Mucosa of descending colon (tissue), 3 donors: Measurements from ENCODE around the gene PHAF1. TPM values are rescaled to one million over a fixed set of nuclear protein-coding genes. Genes with fewer than 3 reads are reported as not detected.

Source experiments
- ATAC-seq: fragments of 200-7000 bp; cut with Tn5 transposase; one replicate; pipeline ENCODE4 v1.9.1; 2020; ENCODE audit warnings: mild to moderate bottlenecking, moderate library complexity
- DNase-seq, 3 donors: peaks; one replicate each; pipeline ENCODE4 v3.0.0-alpha.2; 2020
- H3K36me3 ChIP-seq: fragments of 200-600 bp; one replicate; pipeline ENCODE4 v1.8.0; 2021; ENCODE audit warnings: low read depth, mild to moderate bottlenecking
- H3K4me1 ChIP-seq: fragments of 200-600 bp; one replicate; pipeline ENCODE4 v1.8.0; 2021; ENCODE audit warnings: low read depth, mild to moderate bottlenecking
- H3K4me3 ChIP-seq: fragments of 200-600 bp; one replicate; pipeline ENCODE4 v1.8.0; 2021; ENCODE audit warnings: mild to moderate bottlenecking
- H3K9me3 ChIP-seq: fragments of 200-600 bp; one replicate; pipeline ENCODE4 v1.8.0; 2021; ENCODE audit warnings: mild to moderate bottlenecking
- intact Hi-C, 2 donors: fragments of 100-400 bp; cut with DNase I in 1 of 2; cut with micrococcal nuclease in 1 of 2; formaldehyde crosslinking; loops; one replicate each; pipeline versions ENCODE4 v1.11.0 to v1.11.1; 2022; cut with DNase I, micrococcal nuclease
- total RNA-seq, 3 donors: library from RNA; stranded (reverse); fragmentation: NEBNext Ultra II Directional in 2 of 3; extraction: Animal tissue kit (Norgen Biotek cat#: 25700) in 2 of 3; gene quantifications; one replicate each; pipeline versions ENCODE4 v1.2.1 to v1.2.4, GENCODE V29; 2021 to 2023
- TF ChIP-seq, protein P1 (sequence below): fragments of 200-600 bp; IDR thresholded peaks from one replicate; pipeline ENCODE4 v1.8.0; 2022; ENCODE audit warnings: antibody characterized with exemption, mild to moderate bottlenecking
- donor health status: DM: no; HTN: no; CAD: no; lungs with moderate emphysema.
- donor health status: DM: no; HTN: no; CAD: no.
- donor health status: DM: no; HTN: yes; CAD: no.

Gene PHAF1
- total RNA-seq, 3 donors from 2014 or later = 13.3 to 15.7 (median 13.6) TPM

DNA sequence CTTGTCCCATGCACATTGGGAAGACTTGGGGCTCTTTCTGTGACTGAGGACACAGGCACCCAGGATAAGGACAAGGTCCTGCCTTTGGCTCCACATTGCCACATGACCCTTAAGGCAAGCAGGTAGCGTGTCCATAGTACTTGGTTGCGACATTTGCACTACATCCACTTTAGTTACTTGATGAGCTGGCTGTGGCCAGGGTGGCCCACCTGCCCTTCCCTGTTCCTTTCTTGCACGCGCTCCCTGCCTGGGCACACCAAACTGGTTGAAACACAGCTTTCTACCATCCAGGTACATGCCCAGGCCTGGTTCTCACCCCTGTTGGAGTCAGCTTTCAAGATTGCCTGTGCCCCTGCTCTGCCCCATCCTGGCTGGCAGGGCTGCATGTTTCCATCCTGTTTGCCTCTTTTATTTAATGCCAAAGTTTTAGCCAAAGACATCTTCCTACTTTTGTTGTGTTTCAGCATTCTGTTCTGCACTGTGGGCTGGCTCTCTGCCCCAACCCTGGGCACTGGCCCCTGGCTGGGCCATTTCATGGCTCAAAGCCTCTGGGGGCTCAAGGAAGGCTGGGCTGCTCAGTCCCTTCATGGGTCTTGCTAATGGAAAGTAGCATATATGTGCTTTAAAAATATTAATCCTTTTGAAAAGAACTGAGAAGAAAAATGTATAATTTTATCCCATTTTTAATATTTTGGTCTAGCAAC lies 37.8 kb downstream of the PHAF1 start:
- Histone ChIP-seq H3K4me3 (no peak overlapping the region), H3K9me3 (no peaks in the 10 kb centered on the region), H3K4me1 (peaks cover 10% of the 10 kb centered on the region), H3K36me3 (peaks cover 13% of the 10 kb centered on the region)
- intact Hi-C loops = no loop called here
- no peak for DNase-seq
- ATAC-seq = no peak
- TF ChIP-seq, protein P1, sequence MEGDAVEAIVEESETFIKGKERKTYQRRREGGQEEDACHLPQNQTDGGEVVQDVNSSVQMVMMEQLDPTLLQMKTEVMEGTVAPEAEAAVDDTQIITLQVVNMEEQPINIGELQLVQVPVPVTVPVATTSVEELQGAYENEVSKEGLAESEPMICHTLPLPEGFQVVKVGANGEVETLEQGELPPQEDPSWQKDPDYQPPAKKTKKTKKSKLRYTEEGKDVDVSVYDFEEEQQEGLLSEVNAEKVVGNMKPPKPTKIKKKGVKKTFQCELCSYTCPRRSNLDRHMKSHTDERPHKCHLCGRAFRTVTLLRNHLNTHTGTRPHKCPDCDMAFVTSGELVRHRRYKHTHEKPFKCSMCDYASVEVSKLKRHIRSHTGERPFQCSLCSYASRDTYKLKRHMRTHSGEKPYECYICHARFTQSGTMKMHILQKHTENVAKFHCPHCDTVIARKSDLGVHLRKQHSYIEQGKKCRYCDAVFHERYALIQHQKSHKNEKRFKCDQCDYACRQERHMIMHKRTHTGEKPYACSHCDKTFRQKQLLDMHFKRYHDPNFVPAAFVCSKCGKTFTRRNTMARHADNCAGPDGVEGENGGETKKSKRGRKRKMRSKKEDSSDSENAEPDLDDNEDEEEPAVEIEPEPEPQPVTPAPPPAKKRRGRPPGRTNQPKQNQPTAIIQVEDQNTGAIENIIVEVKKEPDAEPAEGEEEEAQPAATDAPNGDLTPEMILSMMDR = no peak

DNA sequence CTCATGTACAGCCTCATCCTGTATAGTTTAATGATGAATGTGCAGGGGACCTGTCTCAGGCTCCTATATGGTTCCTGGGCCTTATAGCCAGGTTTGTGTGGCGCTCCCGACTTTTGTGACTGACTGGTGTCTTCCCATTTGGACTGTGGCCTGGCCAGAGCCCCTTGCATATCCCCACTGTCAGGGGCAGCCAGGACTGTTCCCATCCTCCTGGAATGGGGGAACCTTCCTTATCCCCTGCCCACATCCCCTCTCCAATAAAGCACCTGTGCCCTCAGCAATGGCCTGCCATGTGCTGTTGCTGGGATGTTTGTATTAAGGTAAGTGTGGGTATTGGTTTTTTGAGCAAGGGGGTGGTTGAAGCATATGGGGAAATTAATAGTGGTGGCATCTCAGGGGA lies 38.5 kb downstream of the PHAF1 start:
- Histone ChIP-seq H3K4me3 (no peak overlapping the region), H3K9me3 (no peaks in the 10 kb centered on the region), H3K36me3 (peaks cover 13% of the 10 kb centered on the region), H3K4me1 (peaks cover 10% of the 10 kb centered on the region)
- ATAC-seq = no peak
- TF ChIP-seq, protein P1 = no peak
- intact Hi-C loops = no loop called here
- DNase-seq = no peak

DNA sequence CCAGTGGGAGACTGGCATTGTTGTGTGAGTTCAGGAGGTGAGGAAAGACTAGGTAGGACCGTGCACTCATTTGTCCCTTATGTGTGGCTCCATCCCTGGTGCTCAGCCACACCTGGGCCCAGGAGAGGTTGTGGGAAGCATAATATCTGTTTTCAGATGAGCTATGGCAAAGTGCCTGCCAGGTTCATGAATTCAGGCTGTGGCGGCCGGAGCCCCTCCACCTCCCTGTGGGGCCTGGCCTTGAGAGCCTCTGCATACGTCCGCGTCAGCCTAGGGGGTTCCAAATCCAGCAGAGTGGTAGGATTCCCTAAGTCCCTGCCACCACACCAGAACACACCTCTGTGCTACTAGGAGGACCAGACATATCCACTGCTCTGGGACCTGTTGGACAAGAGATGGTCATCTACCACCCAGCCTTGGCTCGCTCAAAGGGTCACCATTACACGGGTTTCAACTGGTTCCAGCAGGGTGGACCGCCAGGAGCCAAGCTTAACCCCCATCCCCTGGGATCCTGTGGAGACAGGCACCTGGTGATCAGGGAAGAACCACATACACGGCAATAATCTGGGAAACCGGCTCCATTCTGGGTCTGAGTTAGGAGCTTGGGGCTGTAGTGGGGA lies 39.0 kb downstream of the PHAF1 start:
- intact Hi-C loops = no loop called here
- Histone ChIP-seq H3K4me1 (peaks cover 10% of the 10 kb centered on the region), H3K4me3 (no peak overlapping the region), H3K36me3 (peaks cover 13% of the 10 kb centered on the region), H3K9me3 (no peaks in the 10 kb centered on the region)
- DNase-seq (no peak), ATAC-seq (no peak)
- TF ChIP-seq, protein P1 = no peak

- intact Hi-C loops = loop anchor here in 1 of 2 donors (10.0 kb wide), 1 partner anchor 195 kb away; no protein-coding TSS in a partner anchor
These were observed 39.7 kb downstream of the PHAF1 start for GRCh38 chr16:67149276-67150046.

More at GRCh38 chr16:67149276-67150046, 39.7 kb downstream of the PHAF1 start:
- peaks cover 13% of the 10 kb centered on the region for H3K36me3 ChIP-seq
- peaks cover 12% of the 10 kb centered on the region for H3K4me1 ChIP-seq
- DNase-seq (no peak), ATAC-seq (no peak)
- no peaks in the 10 kb centered on the region for H3K9me3 ChIP-seq
- TF ChIP-seq, protein P1 = no peak
- H3K4me3 ChIP-seq = no peak overlapping the region
